HepG2 (cell line): ENCODE measurements around the gene DEGS1. TPM values are rescaled to one million over a fixed set of nuclear protein-coding genes. Genes with fewer than 3 reads are reported as not detected.

Source experiments
- ATAC-seq: fragments of 200-7000 bp; cut with Tn5 transposase; 3 replicates; pipeline ENCODE4 v1.9.1; 2020; ENCODE audit warnings: mild to moderate bottlenecking, moderate library complexity
- BruUV-seq: library from RNA; stranded (reverse); fragments of 400-500 nt; replicated peaks from 2 replicates; lab custom pipeline; 2021; lab: Mats Ljungman, UMichigan
- CTCF ChIA-PET: fragments of 300-600 bp; formaldehyde crosslinking; extraction: SDS; loops from one replicate; lab custom pipeline; 2021; ENCODE audit warnings: low total read pairs, inconsistent platforms, low intra/inter-chr PET ratio; lab: Yijun Ruan, JAX
- POLR2A ChIA-PET: fragments of 350-600 bp; sonication (Branson Sonifier 250); formaldehyde crosslinking; loops from one replicate; lab custom pipeline; 2020; ENCODE audit warnings: antibody characterized with exemption, inconsistent platforms; lab: Yijun Ruan, JAX
- DNase-seq: peaks from one replicate; pipeline ENCODE4 v3.0.0-alpha.2; 2015; ENCODE audit warnings: low spot score
- FAIRE-seq: peaks from 3 replicates; lab custom pipeline; 2011; peaks lifted over from hg19 to GRCh38; lab: Jason Lieb, UNC
- H2AFZ ChIP-seq: one replicate; pipeline ENCODE4 v1.6.1; 2011; ENCODE audit warnings: low read length, inconsistent platforms
- H3K27ac ChIP-seq: fragments of 300-600 bp; 3 replicates; pipeline ENCODE4 v1.8.0; 2011; ENCODE audit warnings: mixed run types, mild to moderate bottlenecking, mixed read lengths, low read length, inconsistent platforms; ENCODE audit not compliant: insufficient read depth; ENCODE audit errors: extremely low read length
- H3K27me3 ChIP-seq, 2 experiments: fragments of 200-600 bp in 1 of 2; 2 replicates in 1 of 2; 3 replicates in 1 of 2; pipeline versions ENCODE4 v1.6.0 to v1.8.0; 2011; ENCODE audit warnings: low read length in 2 of 2, mild to moderate bottlenecking in 2 of 2, moderate library complexity in 2 of 2, inconsistent platforms in 1 of 2; ENCODE audit not compliant: insufficient read depth in 2 of 2, control insufficient read depth in 1 of 2
- H3K36me3 ChIP-seq, 2 experiments: fragments of 200-600 bp in 1 of 2; replicated peaks in 1 of 2; 2 replicates in 1 of 2; 3 replicates in 1 of 2; pipeline versions ENCODE4 v1.5.1 to v1.8.0; 2011; ENCODE audit warnings: low read length in 2 of 2, inconsistent platforms in 1 of 2; ENCODE audit not compliant: insufficient read depth in 2 of 2, control insufficient read depth in 1 of 2
- H3K4me1 ChIP-seq: 2 replicates; pipeline ENCODE4 v1.5.1; 2012; ENCODE audit warnings: low read length, inconsistent platforms; ENCODE audit not compliant: insufficient read depth
- H3K4me2 ChIP-seq: 2 replicates; pipeline ENCODE4 v1.6.0; 2011; ENCODE audit warnings: low read depth, low read length, inconsistent platforms
- H3K4me3 ChIP-seq, 3 experiments: fragments of 200-600 bp in 1 of 3; sonication (generic), shearing (Covaris generic) in 1 of 3; replicated peaks in 1 of 3; 2 replicates each; pipeline ENCODE4 v1.5.1; 2011 to 2016; ENCODE audit warnings: low read length in 3 of 3, inconsistent platforms in 2 of 3, low read depth in 2 of 3, mild to moderate bottlenecking in 2 of 3, control low read depth in 1 of 3, mixed read lengths in 1 of 3; ENCODE audit not compliant: insufficient read depth in 1 of 3
- H3K79me2 ChIP-seq: one replicate; pipeline ENCODE4 v1.6.1; 2011; ENCODE audit warnings: low read length, inconsistent platforms; ENCODE audit not compliant: insufficient read depth
- H3K9ac ChIP-seq: 2 replicates; pipeline ENCODE4 v1.6.0; 2011; ENCODE audit warnings: mild to moderate bottlenecking, low read depth, low read length, inconsistent platforms; ENCODE audit not compliant: insufficient read depth
- H3K9me3 ChIP-seq: 2 replicates; pipeline ENCODE4 v1.5.1; 2012; ENCODE audit warnings: mild to moderate bottlenecking, low read length
- H4K20me1 ChIP-seq: 2 replicates; pipeline ENCODE4 v1.6.0; 2011; ENCODE audit warnings: inconsistent platforms, mild to moderate bottlenecking, low read length, moderate library complexity; ENCODE audit not compliant: insufficient read depth
- GFI1 ChIP-seq: sonication (generic); formaldehyde crosslinking; IDR thresholded peaks from 2 replicates; pipeline ENCODE4 v1.5.0; 2020; ENCODE audit warnings: missing genetic modification reagents, mild to moderate bottlenecking, borderline replicate concordance
- HNRNPK ChIP-seq: fragments of 200-400 bp; formaldehyde crosslinking; IDR thresholded peaks from 2 replicates; pipeline ENCODE4 v1.6.1; 2018; ENCODE audit warnings: low read length, low read depth, moderate library complexity, mild to moderate bottlenecking; ENCODE audit not compliant: poor library complexity, severe bottlenecking
- PHF5A ChIP-seq: IDR thresholded peaks from one replicate; pipeline ENCODE4 v1.6.1; 2018; ENCODE audit warnings: low read depth, missing genetic modification reagents; ENCODE audit not compliant: unreplicated experiment
- ZC3H13 ChIP-seq: sonication (generic); formaldehyde crosslinking; IDR thresholded peaks from 2 replicates; pipeline ENCODE4 v1.8.1; 2023; ENCODE audit warnings: mild to moderate bottlenecking, missing genetic modification reagents, moderate library complexity
- ZMYM4 ChIP-seq: sonication (generic); formaldehyde crosslinking; IDR thresholded peaks from 2 replicates; pipeline ENCODE4 v1.8.1; 2023; ENCODE audit warnings: mild to moderate bottlenecking, missing genetic modification reagents
- ZNF674 ChIP-seq: sonication (generic); formaldehyde crosslinking; IDR thresholded peaks from 2 replicates; pipeline ENCODE4 v1.5.0; 2020; ENCODE audit warnings: low read depth, mild to moderate bottlenecking, missing genetic modification reagents
- ZNF777 ChIP-seq: sonication (generic); formaldehyde crosslinking; IDR thresholded peaks from 2 replicates; pipeline ENCODE4 v1.4.0; 2020; ENCODE audit warnings: missing genetic modification reagents
- WGBS: methylation state at CpG from one replicate; pipeline ENCODE4 v1.1.6; 2017; ENCODE audit warnings: low lambda C conversion rate; 5-methylcytosine and 5-hydroxymethylcytosine counted together
- in situ Hi-C: cut with HindIII; loops from 2 replicates; pipeline ENCODE4 v1.10.0; 2017; ENCODE audit warnings: low pct_unique_long_range_greater_than_20kb; ENCODE audit not compliant: extremely low pct_ligation_motif_present
- intact Hi-C: fragments of 100-400 bp; cut with micrococcal nuclease; formaldehyde crosslinking; loops from one replicate; pipeline ENCODE4 v1.10.0; 2022; ENCODE audit not compliant: unreplicated experiment
- polyA plus RNA-seq, 8 experiments: library from polyadenylated mRNA; depleted of rRNA in 3 of 8; stranded (reverse) in 7 of 8; unstranded in 1 of 8; fragments of >200 nt; fragmentation: Illumina TruSeq in 4 of 8; extraction: Trizol in 4 of 8; gene quantifications; 2 replicates each; pipeline versions ENCODE4 v1.2.1 to v1.2.3, GENCODE V29; 2011 to 2016; ENCODE audit warnings: low read depth in 4 of 8, missing spikeins in 1 of 8, mixed read lengths in 1 of 8; ENCODE audit not compliant: insufficient read depth in 1 of 8
- total RNA-seq, 5 experiments: library from RNA; depleted of rRNA; stranded (reverse); fragments of >200 nt; fragmentation: Illumina TruSeq; extraction: Trizol; gene quantifications; 2 replicates each; pipeline ENCODE4 v1.2.3, GENCODE V29; 2016; ENCODE audit warnings: low read depth in 1 of 5
- TF ChIP-seq, protein P1 (sequence below): fragments of 450-650 bp; IDR thresholded peaks from 2 replicates; pipeline ENCODE4 v1.6.1; 2017; ENCODE audit warnings: mild to moderate bottlenecking
- TF ChIP-seq, protein P2 (sequence below): sonication (generic); formaldehyde crosslinking; IDR thresholded peaks from 2 replicates; pipeline ENCODE4 v1.4.0; 2020; ENCODE audit warnings: missing genetic modification reagents

DEGS1 gene
- total and polyA plus RNA-seq, 2 of the 13 experiments (the other 11 are each of a cell fraction or from before 2014, with no cell fraction given) = 18.1 to 35.9 TPM

DNA sequence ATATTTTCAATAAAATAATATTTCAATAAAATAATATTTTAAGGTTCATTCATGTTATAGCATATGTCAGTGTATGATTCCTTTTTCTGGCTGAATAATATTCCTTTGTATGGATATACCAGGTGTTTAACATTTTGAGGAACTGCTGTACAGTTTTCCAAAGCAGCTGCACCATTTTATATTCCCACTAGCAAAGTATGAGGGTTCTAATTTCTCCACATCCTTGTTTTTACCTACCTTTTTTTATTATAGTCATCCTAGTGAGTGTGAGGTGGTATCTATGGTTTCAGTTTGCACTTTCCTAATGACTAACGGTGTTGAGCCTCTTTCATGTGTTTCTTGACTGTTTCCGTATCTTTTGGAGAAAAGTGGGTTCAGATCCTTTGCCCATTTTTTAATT is 5.2 kb downstream of the DEGS1 start (continued):
- TF ChIP-seq ZNF777 (CRISPR knock-in tag) = no peak

- H3K4me3 ChIP-seq = no peak overlapping the region
- in situ Hi-C loops = no loop called here
- ATAC-seq (no peak), DNase-seq (no peak), FAIRE-seq (no peak)
- no peak for TF ChIP-seq HNRNPK
- H3K9me3 ChIP-seq = no peaks in the 10 kb centered on the region
- intact Hi-C loops = no loop called here
- POLR2A ChIA-PET = no interaction called here
- peaks cover 16% of the 10 kb centered on the region for H3K4me1 ChIP-seq
- H4K20me1 ChIP-seq = 0 out of 2 replicates have a peak, but pooled peaks cover 4% of the 10 kb centered on the region
- no TSS peak for BruUV-seq
- H3K79me2 ChIP-seq = peaks cover 5% of the 10 kb centered on the region
- H3K4me2 ChIP-seq = no peak overlapping the region
- 97% methylated on average over 7 of the region's 7 CpGs for WGBS
- no peak overlapping the region for H3K9ac ChIP-seq
- CTCF ChIA-PET = no interaction called here
- no peak overlapping the region for H3K27ac ChIP-seq
- H3K27me3 ChIP-seq = no peaks in the 10 kb centered on the region
- no peak overlapping the region for H2AFZ ChIP-seq
- peaks cover 0 to 8% of the 10 kb centered on the region in 2 experiments; a peak in 2 of 5 replicates for H3K36me3 ChIP-seq
Observed at GRCh38 chr1:224189561-224189960, 6.5 kb downstream of the DEGS1 start.

DNA sequence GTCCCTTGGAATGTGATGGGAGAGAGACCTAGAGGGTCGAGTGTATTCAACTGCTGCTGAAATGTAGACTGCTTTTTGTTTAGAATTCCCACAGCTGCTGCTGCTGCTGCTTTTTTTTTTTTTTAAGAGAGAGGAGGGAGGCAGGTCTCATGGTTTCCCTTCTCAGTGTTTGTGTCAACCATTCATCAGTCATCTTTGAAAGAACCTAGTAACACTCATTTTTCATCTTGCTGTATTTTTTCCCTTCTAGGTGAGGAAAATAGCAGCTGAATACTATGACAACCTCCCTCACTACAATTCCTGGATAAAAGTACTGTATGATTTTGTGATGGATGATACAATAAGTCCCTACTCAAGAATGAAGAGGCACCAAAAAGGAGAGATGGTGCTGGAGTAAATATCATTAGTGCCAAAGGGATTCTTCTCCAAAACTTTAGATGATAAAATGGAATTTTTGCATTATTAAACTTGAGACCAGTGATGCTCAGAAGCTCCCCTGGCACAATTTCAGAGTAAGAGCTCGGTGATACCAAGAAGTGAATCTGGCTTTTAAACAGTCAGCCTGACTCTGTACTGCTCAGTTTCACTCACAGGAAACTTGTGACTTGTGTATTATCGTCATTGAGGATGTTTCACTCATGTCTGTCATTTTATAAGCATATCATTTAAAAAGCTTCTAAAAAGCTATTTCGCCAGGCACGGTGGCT is 9.2 kb downstream of the DEGS1 start:
- in situ Hi-C loops = no loop called here
- WGBS = 91% methylated on average over 5 of the region's 5 CpGs
- Histone ChIP-seq H4K20me1 (no peaks in the 10 kb centered on the region), H2AFZ (no peak overlapping the region), H3K4me3 (no peak overlapping the region), H3K9ac (no peak overlapping the region), H3K79me2 (peaks cover 4% of the 10 kb centered on the region), H3K27ac (no peak overlapping the region), H3K4me1 (peaks cover 17% of the 10 kb centered on the region), H3K36me3 (peaks cover 0 to 8% of the 10 kb centered on the region in 2 experiments; a peak in 2 of 5 replicates), H3K9me3 (no peaks in the 10 kb centered on the region), H3K4me2 (no peak overlapping the region), H3K27me3 (no peaks in the 10 kb centered on the region)
- CTCF ChIA-PET = no interaction called here
- no peak for DNase-seq
- FAIRE-seq = no peak
- TSS peak; percentile 43 for BruUV-seq
- POLR2A ChIA-PET = interaction anchor here (1.9 kb wide), 1 partner anchor 9 kb away, joined by 4 read pairs; the partner anchor contains the start of gene DEGS1
- no peak for ATAC-seq
- TF ChIP-seq, protein P1, sequence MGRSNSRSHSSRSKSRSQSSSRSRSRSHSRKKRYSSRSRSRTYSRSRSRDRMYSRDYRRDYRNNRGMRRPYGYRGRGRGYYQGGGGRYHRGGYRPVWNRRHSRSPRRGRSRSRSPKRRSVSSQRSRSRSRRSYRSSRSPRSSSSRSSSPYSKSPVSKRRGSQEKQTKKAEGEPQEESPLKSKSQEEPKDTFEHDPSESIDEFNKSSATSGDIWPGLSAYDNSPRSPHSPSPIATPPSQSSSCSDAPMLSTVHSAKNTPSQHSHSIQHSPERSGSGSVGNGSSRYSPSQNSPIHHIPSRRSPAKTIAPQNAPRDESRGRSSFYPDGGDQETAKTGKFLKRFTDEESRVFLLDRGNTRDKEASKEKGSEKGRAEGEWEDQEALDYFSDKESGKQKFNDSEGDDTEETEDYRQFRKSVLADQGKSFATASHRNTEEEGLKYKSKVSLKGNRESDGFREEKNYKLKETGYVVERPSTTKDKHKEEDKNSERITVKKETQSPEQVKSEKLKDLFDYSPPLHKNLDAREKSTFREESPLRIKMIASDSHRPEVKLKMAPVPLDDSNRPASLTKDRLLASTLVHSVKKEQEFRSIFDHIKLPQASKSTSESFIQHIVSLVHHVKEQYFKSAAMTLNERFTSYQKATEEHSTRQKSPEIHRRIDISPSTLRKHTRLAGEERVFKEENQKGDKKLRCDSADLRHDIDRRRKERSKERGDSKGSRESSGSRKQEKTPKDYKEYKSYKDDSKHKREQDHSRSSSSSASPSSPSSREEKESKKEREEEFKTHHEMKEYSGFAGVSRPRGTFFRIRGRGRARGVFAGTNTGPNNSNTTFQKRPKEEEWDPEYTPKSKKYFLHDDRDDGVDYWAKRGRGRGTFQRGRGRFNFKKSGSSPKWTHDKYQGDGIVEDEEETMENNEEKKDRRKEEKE = no peak
- TF ChIP-seq ZMYM4 (CRISPR knock-in tag) (no peak), PHF5A (CRISPR knock-in tag) (no peak), ZC3H13 (no peak), ZNF674 (no peak), GFI1 (CRISPR knock-in tag) (no peak)
- TF ChIP-seq, protein P2, sequence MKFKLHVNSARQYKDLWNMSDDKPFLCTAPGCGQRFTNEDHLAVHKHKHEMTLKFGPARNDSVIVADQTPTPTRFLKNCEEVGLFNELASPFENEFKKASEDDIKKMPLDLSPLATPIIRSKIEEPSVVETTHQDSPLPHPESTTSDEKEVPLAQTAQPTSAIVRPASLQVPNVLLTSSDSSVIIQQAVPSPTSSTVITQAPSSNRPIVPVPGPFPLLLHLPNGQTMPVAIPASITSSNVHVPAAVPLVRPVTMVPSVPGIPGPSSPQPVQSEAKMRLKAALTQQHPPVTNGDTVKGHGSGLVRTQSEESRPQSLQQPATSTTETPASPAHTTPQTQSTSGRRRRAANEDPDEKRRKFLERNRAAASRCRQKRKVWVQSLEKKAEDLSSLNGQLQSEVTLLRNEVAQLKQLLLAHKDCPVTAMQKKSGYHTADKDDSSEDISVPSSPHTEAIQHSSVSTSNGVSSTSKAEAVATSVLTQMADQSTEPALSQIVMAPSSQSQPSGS (CRISPR knock-in tag) = no peak
- intact Hi-C loops = no loop called here
